ENCODE results near the gene SLC16A3. TPM values are rescaled to one million over a fixed set of nuclear protein-coding genes. Genes with fewer than 3 reads are reported as not detected.
"Not testable (repeated sequence)": the region's sequence is repeated elsewhere in the genome, so short reads cannot be mapped to it uniquely, and the experiment has no call there.

The SLC16A3 gene
- polyA plus RNA-seq, 1 donor: 29.7 TPM

DNA sequence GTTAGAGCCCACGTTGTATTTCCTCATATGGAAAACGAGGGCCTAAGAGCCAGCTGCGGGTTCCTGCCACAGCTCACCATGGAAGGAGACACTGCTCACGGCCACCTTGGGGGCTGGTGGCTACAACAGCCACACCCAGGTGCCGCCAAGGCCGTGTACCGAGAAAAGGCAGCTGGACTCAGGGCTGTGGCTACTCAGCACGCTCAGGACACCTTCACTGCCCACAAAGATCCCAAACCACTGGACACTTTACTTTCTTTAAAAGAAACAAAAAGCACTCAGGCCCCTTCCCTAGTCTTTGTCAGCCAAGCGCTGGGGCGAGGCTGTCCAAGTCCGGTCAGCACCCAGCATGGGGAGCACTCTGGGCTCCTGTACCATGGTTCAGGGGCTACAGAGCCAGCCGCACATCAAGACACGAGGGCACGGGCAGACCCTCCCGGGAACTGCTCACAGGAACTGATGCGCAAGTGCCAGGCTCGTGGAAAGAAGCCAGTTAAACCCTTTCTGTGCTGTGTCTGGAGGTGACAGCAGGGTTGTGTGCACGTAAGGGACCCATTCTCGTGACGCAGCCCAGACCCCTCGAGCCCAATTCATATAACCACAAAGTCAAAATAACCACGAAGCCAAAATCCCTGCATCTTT is 18.5 kb downstream of the SLC16A3 start:
- DNase-seq (ENCODE audit: low read depth): no peak

DNA sequence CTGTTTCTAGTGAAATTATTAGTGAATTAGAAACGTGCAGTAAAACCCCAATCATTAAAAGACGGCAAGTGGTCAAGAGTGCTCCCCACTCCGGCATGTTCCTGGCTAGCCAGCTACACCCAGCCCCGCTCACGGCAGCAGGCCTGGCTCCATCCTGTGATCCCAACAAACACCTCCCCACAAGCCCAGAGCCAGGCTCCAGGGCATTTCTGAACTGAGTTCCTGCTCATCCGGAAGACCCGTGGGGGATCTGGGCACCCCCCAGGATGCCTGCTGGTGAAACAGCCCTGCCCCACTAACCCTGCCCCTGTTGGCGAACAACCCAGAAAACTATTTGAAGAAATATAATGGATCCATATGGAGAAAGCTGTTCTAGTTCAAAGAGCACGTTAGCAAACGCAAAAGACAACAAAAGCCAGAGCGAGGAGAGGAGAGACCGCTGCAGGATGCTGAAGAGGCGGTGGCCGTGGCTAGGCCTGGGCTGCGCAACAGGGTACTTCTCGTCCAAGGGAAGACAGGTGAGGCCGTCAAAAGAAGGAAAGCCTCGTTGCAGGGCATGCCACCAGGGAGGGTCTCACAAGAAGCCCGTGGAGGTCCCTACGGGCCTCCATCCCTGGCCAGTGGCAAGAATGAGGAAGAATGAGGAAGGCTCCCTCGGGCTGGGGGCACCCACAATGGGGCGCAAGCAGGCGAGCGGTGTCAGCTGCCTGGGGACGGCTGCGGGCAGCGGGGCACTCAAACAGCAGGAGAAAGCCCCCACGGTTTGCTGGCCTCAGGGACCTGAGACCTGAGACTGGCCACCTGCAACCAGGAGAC is 19.2 kb downstream of the SLC16A3 start:
- DNase-seq (ENCODE audit: low read depth): no peak

DNA sequence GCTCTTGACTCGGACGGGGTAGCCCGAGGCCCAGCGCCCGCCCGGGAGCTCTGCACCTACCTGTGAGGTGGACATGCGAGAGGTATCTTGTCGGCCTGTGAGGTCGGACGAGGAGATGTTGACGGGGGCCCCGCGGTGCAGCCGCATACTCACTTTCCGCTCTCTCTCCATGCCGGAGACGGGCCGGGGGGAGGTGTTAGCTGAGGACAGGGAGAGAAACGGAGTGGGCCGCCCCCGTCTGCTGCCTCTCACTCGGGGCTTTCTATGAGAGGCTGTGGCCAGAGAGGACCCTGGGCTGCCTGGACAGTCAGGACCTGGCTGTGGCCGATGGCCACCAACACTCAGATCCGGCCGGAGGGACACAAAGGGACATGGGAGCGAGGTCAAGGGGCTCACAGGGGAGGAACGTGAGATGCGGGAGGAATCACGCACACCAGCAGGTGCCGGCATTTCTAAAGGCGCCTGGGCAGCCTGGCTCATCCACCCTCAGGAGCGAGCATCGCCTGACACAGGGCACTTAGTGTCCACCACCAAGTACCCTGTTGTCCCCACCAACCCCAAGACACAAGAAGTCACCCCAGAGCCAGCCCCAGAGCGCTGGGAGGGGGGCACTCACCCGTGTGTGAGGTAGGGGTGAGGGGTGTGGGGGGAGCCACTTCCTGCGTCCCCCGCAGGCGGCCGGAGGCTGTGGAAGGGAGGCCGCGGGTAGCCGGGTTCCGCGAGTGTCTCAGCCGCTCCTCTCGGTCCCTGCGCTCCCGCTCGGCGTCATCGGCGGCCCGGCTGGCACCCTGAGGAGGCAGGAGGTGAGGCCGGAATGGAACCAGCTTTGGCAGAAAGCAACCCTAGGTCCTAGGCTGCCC is 20.2 kb downstream of the SLC16A3 start:
- DNase-seq (ENCODE audit: low read depth): no peak

DNA sequence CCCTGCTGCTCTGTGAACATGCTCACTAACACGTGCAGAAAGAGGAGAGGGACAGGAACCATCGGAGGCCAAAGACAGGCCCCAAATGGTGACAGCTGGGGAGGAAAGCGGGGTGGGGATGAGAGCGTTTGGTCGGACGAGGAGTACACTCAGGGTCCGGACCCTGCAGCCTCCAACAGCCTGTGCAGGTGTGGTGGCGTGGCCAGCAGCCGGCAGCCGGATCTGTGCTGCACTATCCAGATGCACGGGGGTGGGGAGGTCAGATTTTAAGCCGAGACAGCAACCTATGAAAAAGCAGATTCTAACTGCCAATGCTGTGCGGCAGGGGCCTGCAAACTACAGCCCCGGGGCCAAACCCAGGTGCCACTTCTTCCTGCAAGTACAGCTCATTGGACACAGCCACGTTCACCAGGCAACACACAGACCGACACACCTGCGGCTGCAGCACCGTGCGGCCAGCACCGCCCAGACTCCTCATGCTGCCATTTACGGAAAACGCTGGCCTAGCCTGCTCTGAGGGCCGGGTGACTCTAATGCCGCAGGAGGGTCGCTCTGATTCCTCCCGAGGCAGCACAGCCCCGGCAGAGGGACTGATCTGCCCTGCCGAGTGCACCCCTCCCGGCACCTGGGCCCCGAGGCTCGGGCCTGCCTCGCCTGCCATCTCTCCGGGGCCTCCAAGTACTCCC is 21.2 kb downstream of the SLC16A3 start:
- no peak for DNase-seq (ENCODE audit: low read depth)

GRCh38 chr17:82250868-82251500 is 22.1 kb downstream of the SLC16A3 start:
- DNase-seq (ENCODE audit: low read depth): no peak

DNA sequence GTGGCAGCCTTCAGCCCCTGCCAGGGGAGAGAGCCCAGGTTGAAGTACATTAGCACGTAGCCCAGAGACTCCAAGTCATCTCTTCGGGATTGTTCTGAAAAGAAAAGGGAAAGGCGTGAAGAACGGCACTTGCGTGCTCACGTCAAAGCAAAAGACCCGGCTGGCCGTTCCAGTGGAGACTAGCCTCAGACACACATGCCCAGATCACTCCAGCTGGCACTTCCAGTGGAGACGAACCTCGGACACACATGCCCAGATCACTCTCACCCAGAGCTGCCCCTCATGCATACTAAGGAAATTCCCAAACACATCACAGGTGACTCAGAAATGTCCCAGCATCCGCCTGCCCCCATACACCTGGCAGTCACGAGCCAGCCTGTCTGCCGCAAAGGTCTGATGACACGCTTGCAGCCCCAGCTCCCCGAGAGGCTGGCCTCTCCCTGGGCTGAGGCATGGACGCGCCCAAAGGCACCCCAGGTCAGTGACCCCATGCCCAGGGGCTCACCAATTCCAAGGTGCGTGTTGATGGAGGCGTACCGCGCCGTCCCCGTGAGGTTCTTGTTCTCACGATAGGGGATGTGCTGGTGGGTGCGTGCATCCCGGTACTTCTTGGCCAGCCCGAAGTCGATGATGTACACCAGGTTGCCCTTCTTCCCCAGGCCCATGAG is 23.8 kb downstream of the SLC16A3 start:
- DNase-seq (ENCODE audit: low read depth): no peak

DNA sequence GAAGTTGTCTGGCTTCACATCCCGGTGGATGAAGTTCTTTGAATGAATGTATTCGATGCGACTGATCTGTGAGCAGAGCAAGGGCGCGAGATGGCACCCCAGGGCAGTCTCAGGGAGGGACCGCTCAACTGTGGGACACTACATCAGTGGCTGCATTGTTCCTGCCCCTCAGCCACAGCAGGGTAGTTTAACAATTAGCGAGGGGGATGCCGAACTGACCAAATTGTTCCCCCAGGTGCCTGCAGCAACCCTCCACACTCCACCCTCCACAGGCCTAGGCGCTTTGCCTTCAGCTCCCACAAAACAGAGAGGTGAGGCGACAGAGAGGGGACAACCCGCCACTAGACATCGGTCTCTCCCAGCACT is 24.3 kb downstream of the SLC16A3 start:
- DNase-seq (ENCODE audit: low read depth): no peak

- DNase-seq (ENCODE audit: low read depth): not testable (repeated sequence)
Observed at GRCh38 chr17:82254096-82254495, 25.3 kb downstream of the SLC16A3 start.

DNA sequence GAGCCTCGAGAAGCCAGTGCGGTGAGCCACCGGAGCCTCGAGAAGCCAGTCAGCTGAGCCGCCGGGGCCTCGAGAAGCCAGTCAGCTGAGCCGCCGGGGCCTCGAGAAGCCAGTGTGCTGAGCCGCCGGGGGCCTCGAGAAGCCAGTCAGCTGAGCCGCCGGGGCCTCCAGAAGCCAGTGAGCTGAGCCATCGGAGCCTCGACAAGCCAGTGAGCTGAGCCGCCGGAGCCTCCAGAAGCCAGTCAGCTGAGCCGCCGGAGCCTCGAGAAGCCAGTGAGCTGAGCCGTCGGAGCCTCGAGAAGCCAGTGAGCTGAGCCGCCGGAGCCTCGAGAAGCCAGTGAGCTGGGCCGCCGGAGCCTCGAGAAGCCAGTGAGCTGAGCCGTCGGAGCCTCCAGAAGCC is 25.9 kb downstream of the SLC16A3 start:
- DNase-seq (ENCODE audit: low read depth): not testable (repeated sequence)

- no peak for DNase-seq (ENCODE audit: low read depth)
Observed at GRCh38 chr17:82255402-82255972, 26.6 kb downstream of the SLC16A3 start.

- DNase-seq (ENCODE audit: low read depth): no peak
Observed at GRCh38 chr17:82256242-82256885, 27.5 kb downstream of the SLC16A3 start.

DNA sequence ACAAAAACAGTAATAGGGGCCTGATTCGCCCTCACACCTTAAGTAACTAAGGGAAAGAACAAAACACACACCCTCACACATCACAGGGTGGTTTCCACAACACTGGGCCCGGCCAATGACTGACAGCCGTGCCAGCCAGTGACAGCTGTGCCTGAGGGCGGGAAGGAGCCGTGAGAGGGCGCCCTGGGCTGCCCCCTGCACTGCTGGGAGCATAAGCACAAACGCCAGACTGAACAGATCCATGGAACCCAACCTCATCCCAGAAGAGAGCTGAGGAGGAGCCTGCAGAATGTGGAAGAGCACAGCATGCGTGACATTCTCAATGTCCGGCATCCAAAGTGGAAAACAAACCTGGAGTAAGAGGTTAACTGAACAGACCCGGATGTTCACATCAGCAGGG is 28.6 kb downstream of the SLC16A3 start:
- DNase-seq (ENCODE audit: low read depth): no peak

GRCh38 chr17:82258555-82258954 is 29.7 kb downstream of the SLC16A3 start:
- DNase-seq (ENCODE audit: low read depth): no peak

- not testable (repeated sequence) for DNase-seq (ENCODE audit: low read depth)
Observed at GRCh38 chr17:82259972-82260961, 31.4 kb downstream of the SLC16A3 start.

- DNase-seq (ENCODE audit: low read depth): no peak
Observed at GRCh38 chr17:82262344-82262743, 33.5 kb downstream of the SLC16A3 start.

- DNase-seq (ENCODE audit: low read depth): no peak
Observed at GRCh38 chr17:82263641-82264040, 34.8 kb downstream of the SLC16A3 start.

DNA sequence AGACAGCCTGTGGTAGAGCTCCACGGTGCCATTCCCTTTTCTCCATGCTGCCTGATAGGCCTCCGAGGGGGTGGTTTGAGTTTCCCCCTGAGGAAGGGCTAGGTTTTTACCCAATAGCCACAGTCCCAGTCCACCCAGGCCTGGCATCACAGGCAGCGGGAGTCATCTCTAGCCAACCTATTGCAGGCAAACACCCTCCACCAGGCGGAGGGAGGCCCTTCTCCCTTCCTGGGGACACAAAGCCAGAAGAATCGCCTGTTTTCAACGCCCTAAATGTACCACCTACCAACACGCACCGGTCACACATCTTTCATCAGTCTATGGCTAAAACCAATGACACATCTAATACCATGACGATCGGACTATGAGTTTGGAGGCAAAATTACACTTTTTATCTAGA is 37.3 kb downstream of the SLC16A3 start:
- no peak for DNase-seq (ENCODE audit: low read depth)

- peak; percentile 72 for DNase-seq (ENCODE audit: low read depth)
Observed at GRCh38 chr17:82267575-82268379, 38.9 kb downstream of the SLC16A3 start.

All from forelimb muscle (tissue), 1 donor.